ENCODE data around the gene MAL. TPM values are rescaled to one million over a fixed set of nuclear protein-coding genes. Genes with fewer than 3 reads are reported as not detected.

The MAL gene
- polyA plus RNA-seq, 5 donors, result 0.51 to 2.4 (median 0.78) TPM

GRCh38 chr2:95015261-95015912 is 10.1 kb upstream of the MAL start:
- no peak for DNase-seq

DNA sequence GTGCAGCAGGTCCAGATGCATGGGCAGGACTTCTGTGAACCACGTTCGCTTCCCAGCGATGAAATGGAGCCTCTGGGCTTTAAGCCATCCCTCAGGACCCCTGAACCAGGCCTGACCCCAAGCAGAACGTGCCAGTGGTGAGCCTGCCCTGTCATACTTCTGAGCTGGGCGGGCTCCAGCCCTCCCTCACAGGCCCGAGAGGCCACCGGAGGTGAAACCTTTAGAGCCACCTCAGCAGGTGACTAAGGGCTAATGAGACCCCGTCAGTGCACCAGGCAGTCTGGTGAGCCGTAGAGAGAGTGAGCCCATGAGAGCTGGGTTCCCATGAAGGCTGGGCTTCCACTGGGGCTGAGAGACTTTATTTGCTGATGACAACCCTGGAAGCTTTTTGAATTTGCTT is 8.9 kb upstream of the MAL start:
- DNase-seq, result no peak

DNA sequence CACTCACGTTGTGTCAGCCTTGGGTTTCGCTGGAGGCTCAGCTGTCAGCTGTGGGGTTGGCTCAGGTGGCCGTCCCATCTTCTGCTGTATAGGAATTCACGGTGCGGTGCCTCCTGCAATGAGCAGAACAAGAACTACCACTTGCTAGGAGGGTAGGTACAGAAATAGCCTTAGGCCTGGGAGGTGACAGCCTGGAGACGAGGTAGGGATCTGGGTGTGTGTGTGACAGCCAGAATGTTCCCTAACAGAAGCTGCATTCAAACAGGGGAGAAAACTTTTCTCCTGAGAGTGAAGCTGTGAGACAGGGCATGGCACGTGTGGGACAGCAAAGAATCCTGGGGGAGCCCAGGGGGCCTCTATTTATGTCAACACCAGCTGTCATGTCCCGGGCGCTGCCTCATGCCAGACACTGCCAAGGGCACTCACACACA is 8.4 kb upstream of the MAL start:
- DNase-seq, result no peak

DNA sequence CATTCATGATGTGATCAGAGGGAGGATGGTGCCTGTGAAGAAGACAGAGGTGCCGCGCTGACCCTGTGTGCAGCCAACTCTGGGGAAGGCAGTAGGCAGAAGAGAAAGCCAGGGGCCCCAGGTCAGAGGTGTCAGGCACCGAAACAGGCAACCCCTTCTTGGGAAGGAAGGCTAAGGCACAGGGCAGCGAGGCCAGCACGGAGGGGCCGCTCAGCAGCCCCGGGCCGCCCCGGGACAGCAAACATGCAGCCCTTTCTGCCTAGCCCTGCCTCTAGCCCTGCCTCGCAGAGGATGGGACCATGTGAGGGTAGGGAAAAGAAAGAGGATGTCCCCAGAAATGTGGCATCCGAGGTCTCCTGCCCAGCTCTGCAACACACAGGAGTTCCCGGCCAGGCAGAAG is 7.7 kb upstream of the MAL start:
- no peak for DNase-seq

DNA sequence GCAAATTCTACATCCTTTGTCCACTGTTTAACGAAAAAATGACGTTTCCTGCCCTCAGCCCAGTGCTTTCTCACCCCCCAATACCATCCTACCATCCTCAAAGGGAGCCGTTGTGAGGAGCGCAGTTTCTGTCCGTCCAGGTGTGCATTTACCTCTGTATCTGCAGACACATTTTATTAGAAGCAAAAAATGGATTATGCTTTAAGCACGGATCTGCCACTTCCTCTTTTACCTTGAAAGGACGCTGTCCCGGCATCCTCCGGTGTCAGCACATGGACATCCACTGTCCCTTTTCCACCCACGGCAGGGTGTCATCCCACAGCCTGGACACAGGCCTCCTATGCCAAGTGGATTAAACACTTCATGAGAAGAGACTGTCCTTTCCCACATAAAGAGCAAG is 7.2 kb upstream of the MAL start:
- DNase-seq, result no peak

DNA sequence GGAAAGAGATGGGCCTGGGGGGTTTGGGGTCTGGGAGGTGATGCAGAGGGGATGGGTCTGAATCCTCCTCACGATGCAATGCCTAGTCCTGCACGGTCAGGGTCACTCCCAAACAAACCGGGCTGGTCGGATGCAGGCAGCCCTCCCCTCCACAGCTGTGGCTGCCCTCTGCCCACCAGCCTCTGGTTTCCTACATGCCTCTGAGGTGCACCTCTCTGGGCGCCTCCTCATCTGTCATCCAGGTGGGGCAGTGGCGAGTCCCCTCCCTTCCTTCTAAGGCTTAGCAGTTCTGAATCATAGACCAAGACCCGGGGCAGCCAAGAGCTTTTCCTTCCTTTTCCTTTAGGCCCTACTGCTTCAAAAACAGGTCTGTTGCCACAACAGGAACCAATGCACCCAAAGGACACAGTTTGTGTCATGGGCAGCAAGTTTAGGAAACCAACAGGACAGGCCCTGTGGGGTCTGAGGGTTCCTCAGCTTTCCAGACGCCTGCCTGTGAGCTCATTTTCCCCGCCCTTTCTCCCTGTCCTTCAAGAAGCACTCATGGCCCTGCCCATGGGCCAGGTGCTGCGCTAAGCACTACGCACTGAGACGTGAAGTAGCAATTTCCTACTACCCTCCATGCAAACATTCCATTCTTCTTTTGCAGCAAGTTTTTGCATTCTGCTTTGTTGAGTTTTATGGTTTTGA is 6.5 kb upstream of the MAL start:
- DNase-seq, result no peak

- no peak for DNase-seq
These were observed 5.9 kb upstream of the MAL start for GRCh38 chr2:95019572-95019971.

GRCh38 chr2:95020275-95021022 is 5.1 kb upstream of the MAL start:
- no peak for DNase-seq

DNA sequence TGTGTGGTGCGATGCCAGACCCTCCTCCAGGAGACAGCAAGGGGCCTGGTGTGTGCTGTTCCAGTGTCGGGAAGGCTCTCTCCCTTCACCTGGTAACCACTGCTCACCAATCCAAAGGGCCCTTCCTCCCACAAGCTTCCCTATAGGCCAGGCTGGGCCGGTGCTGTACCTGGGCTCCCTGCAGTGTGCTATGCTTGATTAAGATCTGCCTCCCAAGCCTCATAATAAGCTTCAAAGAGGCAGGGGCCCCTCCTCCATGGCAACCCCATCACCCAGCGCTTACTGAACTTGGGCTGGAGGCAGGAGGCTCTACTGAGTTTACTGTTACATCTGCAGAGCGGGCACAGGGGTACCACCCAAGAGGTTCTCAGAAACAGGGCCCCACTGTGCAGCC is 4.5 kb upstream of the MAL start:
- DNase-seq, result no peak

- no peak for DNase-seq
These were observed 3.7 kb upstream of the MAL start for GRCh38 chr2:95021847-95022246.

- peak in 1 of 2 donors; percentile 70 for DNase-seq
These were observed 2.9 kb upstream of the MAL start for GRCh38 chr2:95022309-95023221.

DNA sequence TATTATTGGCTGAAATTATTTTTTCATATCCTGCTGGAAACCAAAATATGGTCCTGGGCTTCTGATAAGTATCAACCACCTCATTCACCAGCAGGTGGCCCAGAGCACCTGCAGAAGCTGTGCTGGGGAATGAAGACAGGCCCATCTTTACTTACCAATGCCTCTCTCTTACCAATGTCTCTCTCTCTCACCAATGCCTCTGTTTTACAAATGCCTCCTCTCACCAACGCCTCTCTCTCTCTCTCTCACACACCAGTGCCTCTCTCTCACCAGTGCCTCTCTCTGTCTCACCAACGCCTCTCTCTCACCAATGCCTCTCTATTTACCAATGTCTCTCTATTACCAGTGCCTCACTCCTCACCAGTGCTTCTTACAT is 2.3 kb upstream of the MAL start:
- DNase-seq, result no peak

DNA sequence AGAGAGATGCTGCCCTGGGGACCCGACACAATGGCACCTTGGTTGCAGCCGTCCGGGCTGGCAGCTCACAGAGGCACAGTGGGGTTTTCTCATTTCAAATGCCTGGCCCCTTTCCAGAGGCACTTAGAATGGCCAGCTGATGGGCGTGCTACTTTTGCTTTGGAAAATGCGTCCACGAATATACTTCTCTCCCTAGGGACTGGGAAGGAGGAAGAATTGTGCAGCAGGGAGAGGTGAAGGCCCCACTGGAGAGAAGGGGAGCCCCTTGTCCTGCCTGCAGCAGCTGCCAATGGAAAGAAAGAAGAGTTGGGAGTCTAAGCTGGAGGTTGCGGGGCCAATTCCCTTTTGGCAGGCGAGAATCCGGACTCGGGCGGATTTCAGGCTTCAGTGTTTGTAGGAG is 1.1 kb upstream of the MAL start:
- DNase-seq, result no peak

GRCh38 chr2:95024960-95025405 is 525 bp upstream of the MAL start:
- DNase-seq, result no peak

DNA sequence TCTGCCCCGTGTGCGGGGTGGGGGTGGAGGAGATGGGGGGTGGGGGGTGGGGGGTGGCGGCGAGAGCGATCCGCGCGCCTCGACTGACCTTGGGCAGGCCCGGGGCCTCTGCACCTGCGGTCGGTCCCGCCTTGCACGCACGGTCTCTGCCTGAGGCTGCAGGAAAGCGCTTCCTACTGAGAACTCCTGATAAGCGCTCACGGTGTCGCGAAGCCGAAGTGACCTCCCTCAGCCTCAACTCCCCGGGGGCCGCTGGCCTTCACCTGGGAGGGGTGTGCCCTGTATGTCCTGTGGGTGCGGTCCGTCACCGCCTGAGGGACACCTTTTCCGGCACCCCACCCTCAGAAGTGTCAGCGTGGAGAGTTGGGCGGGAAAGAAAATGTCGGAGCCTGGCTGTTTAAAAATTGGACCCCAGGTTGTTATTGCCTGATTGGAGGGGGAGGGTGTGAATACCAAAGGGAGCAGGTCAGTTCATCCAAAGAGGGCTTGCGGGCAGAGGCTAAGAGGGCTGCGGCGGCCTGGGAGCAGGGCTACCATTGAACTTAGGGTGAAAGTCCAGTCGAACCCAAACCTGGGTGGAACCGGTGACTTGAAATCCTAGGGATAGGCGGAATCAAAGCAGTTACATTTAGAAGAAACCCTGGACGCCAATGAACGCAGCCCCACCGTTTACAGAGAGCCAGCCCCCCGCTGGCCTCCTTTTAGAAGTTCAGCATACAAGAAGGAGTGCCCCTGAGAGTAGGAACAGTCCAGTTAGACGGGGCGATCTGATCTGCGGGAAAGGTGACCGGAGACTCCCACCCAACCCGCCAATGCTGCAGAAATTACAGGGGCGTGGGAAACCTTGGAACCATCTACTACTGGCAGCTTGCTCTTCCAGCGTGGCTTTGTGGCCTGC is 1.2 kb downstream of the MAL start:
- DNase-seq, result no peak

DNA sequence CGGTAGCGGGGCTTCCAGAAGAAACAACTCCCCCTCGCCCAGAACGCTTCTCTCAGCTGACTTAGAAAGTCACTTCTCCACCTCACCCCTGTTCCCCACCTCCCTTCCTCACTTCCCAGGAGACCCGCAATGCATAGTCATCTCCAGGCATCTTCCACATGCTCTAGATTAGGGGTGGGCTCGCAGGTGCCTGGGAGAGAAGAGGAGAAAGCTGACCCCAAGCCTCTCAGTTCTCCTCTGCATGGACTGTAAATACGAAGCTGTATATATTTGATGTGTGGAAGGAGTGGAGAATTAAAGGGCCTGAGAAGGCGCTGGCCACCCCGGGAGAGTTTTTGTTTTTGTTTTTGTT is 1.8 kb downstream of the MAL start:
- DNase-seq, result no peak

- DNase-seq, result no peak
These were observed 4.4 kb downstream of the MAL start for GRCh38 chr2:95029898-95030341.

GRCh38 chr2:95030496-95030895 is 5.0 kb downstream of the MAL start:
- no peak for DNase-seq

DNA sequence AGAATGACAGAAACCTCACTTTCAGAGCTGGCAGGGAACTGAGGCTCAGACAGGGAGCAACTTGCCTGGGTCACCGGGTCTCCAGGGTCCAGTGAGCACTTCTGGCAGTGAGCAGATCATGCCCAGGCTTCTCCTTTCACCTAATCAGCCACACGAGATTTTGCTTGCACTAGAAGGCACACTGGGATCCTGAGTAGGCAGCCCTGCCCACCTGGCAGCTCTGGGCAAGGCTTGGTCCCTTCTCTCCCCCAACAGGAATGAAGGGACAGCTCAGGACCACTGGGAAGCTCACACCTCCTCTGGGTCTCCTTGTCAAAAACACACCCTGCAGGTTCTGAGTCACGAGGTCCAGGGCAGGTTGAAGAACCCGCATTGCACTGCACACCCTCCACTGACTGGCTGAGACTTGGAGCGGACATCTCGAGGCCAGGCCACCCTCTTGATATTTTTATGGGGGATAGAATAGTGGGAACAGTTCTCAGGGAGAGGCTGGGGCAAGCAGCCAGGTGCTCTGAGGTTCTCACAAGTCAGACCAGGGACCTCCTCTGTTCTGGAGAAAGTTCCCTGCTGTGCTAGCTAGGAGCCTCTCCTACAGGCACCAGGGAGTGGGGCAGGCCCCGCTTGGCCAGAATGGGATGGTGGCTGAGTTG is 5.7 kb downstream of the MAL start:
- no peak for DNase-seq

GRCh38 chr2:95031726-95032116 is 6.2 kb downstream of the MAL start:
- DNase-seq, result no peak

Data from right lung (tissue), 5 donors.